ENCODE data around the gene USP15. TPM values are rescaled to one million over a fixed set of nuclear protein-coding genes. Genes with fewer than 3 reads are reported as not detected.

Gene USP15
- polyA plus RNA-seq, 4 donors, result 46.8 to 51.5 (median 50.0) TPM

DNA sequence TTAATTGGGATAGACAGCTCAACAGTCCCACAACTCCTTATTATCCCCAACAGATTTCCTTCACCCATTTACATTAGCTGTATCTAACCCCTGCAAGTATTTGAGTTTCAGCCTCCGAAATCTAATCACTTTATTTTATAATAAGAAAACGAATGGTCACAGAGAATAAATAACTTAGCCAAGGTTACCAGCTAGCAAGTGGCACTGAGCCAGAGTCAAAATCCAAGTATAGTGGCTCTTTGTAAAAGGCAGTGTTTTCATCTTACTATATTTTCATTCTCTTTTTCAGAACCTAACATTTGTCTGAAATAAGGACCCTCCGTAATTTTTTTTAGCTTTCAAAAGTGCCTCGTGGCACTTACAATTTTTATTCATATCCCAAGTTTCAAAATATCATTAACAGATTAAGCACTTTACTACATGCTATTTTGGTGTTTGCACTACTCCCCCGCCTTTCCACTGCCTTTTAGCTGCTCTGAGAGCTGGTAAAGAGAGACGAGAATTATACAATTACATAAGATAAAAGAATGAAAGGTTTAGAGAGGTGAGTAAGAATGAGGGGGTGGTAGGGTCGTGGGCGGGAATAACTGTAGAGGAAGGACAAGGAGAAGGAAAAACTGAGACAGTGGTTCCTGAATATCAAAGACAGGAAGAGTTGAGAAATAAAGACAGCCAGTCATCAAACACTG, 3.7 kb upstream of the USP15 start:
- DNase-seq (ENCODE audit: low read depth in 4 of 4, low spot score in 3 of 4), result no peak

DNA sequence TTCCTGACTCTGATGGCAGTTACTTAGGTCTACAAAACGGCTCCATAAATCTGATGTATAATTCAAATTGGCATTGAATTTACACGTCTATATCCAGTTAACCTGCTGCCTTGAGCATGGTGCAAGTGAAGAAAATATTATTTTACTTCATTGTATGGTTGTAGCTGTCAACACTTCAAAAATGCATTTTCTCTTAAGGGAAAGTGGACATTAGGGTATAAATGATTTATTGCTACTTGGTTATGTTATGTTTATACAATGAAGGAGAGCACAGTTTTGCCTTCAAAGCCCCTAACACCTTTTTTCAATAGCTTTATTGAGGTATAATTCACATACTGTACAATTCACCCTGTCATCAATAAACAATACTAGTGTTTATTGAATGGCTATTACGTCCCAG, 2.0 kb upstream of the USP15 start:
- DNase-seq (ENCODE audit: low read depth in 4 of 4, low spot score in 3 of 4), result no peak

DNA sequence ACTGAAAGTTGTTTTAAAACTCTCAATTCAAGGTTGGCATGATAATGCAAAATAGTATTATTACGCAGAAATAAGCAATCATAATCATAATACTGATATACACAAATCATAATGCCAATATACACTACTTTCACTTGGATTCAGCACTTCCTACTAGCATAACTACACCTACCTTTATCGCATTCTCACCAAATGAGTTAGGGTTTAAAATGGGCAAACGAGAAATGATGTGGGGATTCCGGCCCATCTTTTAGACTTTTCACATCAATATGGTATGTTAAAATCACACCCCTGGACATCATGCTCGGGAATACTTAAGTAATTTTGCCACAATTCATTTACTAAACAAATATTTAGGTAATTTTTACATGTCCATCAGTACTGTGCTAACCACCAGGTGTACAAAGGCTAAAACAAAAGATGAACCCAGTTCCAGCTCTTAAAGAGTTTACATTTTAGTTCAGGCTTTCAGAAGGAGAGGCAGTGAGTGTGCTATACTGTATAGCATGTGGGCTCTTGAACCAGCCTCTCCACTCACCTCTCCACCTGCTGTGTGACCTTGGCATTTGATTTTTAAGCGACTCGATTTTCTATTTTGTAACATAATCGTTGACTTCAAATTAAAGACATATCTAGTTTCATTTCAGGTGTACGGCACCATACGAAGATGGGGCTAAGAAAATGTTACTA, 1.1 kb upstream of the USP15 start:
- peak in 2 of 4 donors; percentile 14 to 22 for DNase-seq (ENCODE audit: low read depth in 4 of 4, low spot score in 3 of 4)

DNA sequence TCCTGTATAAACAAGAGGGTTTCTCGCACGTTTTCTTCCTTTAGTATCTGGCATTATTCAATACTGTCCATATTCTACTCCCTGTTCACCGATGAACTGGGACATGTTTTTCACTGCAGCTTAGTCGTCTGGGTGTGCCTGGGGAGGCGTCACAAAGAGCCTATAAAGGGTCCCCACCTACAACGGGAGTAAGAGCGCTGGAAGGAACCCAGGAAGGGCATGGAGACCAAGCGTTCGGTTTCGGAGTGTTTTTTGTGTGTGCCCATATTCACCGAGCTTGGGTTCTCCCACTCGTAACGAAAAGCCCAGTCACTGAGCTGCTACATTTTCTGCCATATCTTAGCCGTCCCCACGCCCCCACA, 592 bp upstream of the USP15 start:
- no peak for DNase-seq (ENCODE audit: low read depth in 4 of 4, low spot score in 3 of 4)

DNA sequence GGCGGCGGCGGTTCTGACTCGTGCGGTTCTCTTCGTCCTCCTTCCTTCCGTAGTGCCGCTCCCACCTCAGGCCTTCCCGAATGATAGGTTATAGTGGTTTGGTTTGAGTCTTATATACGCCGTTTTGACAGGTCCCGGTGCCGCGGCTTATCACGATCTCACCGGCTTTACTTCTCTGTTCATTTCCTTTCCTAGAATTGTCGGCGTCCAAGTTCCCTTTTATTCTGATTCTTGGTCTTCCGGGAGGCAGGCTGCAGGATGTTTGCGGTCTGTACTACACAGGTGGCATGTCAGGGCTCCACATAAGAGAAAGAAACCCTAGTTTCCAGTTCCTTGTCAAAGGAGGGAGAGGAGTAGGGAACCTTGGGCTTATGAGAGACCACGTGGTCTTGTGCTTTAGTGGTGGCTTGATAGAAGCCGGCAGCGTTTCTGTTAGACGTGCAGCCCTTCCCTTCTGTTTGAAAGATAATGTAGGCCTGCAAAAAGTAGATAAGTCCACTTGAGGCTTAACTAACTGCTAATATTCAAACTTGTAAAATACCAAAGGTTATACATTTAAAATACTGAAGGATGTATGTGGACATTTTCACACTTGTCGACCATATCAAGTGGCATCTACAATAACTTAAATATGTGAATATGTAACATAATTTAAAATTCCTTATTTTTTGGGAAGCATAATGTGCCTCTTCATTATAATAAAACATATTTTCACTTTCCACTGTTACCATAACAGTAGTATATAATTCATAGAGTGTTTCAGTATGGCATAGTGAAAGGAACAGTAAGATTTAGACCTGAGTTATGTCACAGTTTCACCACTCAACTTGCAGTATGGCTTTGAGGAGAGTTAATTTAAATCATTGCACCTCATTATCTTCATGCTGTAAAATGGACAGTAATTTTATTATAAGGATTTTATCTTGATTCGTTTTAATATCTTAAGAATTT, 804 bp downstream of the USP15 start:
- DNase-seq (ENCODE audit: low read depth in 4 of 4, low spot score in 3 of 4), result peak in 3 of 4 donors; percentile 12 to 22 (median 20)

DNA sequence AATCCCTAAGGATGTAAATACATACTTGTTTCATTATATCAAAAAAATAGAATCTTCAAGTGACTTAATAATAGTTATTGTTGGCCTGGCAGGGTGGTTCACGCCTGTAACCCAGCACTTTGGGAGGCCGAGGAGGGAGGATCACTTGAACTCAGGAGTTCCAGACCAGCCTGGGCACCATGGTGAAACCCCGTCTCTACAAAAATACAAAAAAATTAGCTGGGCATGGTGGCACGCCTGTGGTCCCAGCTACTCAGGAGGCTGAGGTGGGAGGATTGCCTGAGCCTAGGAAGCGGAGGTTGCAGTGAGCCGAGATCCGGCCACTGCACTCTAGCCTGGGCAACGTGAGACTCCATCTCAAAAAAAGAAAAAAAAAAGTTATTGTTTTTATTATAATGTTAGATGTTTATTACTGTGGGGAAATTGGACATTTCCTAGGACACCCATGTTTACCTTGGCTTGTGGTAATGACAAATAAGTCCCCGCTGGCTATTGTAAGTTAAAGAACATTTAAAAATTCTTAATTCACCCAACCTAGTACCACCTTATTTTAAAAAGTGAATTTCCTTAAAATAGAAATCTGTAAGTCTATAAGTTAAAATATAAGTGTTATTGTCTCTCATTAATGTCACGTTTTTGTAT, 1.8 kb downstream of the USP15 start:
- DNase-seq (ENCODE audit: low read depth in 4 of 4, low spot score in 3 of 4), result no peak

DNA sequence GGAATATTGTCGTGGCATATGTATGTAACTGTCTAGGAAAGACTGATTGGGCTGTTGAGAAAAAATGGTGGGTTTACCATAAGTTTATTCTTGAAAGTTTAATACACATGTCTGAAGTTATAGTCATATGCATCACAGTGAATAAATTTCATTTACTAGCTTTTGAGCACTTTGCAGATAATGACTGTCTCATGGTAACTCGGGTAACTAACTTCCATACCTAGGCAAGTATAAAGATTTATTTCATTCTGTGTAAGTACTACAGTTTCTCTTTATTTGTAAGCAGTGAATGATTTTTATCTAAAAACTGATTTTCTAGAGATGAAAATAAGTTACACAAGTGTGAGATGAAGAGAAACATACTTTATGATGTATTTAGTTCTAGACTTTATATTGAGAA, 3.0 kb downstream of the USP15 start:
- DNase-seq (ENCODE audit: low read depth in 4 of 4, low spot score in 3 of 4), result no peak

DNA sequence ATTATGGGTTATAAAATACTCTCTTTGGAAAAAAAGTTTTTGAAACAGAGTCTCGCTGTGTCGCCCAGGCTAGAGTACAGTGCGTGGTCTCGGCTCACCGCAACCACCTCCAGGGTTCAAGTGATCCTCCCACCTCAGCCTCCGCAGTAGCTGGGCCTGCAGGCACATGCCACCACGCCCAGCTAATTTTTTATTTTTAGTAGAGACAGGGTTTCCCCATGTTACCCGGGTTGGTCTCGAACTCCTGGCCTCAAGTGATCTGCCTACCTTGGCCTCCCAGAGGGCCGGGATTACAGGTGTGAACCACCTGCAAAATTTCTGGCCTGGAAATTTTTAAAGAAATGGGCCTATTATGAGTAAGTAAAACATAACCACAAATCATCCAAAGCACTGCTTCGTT, 3.8 kb downstream of the USP15 start:
- no peak for DNase-seq (ENCODE audit: low read depth in 4 of 4, low spot score in 3 of 4)

DNA sequence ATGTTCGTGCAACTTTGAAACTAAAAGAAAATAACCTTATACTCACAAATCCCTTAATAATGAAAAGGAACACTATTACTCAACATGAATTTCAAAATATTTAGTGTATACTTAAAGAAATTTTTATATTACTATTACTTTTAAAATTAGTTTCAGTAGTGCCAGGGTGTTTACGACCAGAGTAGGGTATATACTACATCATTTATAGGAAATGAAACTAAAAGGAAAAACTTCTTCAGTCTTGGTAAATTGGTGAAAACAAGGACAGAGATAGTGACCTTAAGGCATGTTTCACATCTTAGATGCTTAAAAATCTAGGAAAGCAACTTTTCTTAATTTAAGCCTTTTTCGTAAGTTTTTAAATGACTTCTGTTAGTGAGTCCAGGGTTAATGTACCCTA, 4.5 kb downstream of the USP15 start:
- DNase-seq (ENCODE audit: low read depth in 4 of 4, low spot score in 3 of 4), result no peak

DNA sequence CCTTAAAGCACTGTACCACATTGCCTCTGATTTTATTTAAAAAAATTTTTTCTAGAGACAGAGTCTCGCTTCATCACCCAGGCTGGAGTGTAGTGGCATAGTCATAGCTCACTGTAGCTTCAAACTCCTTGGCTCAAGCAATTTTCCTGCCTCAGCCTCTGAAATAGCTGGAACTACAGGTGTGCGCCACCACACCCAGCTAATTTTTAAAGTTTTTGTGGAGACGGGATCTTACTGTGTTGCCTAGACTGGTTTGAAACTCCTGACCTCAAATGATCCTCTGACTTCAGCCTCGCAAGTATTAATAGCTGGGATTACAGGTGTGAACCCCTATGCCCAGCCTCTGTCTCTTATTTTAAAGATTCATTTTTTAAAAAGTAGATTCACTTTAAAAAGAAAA, 5.3 kb downstream of the USP15 start:
- DNase-seq (ENCODE audit: low read depth in 4 of 4, low spot score in 3 of 4), result no peak

DNA sequence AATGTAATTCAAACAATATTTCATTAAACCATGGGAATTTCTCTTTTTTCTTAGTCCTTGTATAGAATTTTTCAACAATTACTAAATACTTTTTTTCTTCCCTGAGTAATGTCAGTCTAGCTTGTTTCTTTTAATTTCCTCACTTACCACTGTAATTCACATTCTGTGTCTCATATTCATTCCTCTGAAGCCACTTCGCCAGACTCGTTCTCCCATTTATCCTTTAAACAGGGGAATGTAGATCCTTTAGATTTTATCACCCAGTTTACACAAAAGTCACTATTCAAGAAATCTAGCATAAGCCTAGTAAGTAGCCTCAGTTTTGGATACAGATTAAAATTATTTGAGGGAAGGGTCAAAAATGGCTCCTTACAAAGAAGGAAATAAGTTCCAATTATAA, 6.8 kb downstream of the USP15 start:
- no peak for DNase-seq (ENCODE audit: low read depth in 4 of 4, low spot score in 3 of 4)

DNA sequence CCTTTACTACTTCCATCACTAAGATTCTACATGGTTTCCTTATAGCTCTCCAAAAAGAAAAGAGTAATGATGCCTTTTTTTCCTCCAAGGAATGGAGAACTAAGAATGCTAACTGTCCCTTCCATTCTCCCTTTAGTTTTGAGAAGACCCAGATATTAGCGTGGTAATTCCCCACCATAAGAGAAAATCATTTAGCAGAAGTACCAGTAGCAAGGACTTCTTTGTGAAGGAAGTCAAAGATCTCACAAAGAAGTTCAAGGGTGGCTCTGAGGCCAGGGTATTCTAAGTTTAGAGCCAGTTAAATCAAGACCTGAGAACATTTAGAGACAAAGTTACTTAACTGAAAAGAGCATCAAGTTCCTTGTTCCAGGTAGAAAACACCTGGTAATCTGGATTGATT, 7.3 kb downstream of the USP15 start:
- no peak for DNase-seq (ENCODE audit: low read depth in 4 of 4, low spot score in 3 of 4)

DNA sequence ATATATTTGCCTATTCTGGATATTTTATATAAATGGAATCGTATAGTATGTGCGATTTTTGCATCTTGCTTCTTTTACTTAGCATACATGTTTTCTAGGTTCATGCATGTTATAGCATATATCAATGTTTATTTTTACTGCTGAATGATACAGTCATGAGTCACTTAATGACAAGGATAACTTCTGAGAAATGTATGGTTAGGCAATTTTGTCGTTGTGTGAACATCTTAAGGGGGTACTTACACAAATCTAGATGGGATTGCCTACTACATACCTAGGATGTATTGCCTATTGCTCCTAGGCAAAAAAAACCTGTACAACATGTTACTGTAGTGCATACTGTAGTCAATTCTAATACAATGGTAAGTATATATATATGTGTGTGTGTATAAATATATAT, 8.8 kb downstream of the USP15 start:
- DNase-seq (ENCODE audit: low read depth in 4 of 4, low spot score in 3 of 4), result no peak

DNA sequence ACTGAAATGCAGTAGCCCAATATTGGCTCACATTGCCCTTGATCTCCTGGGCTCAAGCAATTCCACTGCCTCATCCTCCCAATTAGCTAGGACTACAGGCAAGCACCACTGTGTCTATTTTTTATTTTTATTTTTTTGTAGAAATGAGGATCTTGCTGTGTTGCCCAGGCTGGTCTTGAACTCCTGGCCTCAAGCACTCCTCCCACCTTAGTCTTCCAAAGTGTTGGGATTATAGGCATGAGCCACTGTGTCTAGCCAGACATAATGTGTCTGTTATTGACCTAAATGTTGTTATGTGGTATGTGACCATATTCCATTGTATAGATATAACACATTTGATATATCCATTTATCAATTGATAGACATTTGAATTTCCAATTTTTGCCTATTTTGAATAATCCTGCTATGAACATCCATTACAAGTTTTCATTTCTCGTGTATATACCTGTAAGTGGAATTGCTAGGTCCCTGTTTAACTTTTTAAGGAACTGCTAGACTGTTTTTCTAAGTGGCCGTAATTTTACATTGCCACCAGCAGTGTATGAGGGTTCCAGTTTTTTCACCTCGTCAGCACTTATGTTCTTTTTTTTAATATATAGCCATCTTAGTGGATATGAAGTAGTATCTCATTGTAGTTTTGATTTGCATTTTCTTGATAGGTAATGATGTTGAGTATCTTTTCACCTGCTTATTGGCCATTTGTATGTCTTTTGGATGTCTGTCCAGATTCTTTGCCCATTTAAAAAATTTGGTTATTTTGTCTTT, 9.4 kb downstream of the USP15 start:
- DNase-seq (ENCODE audit: low read depth in 4 of 4, low spot score in 3 of 4), result no peak

DNA sequence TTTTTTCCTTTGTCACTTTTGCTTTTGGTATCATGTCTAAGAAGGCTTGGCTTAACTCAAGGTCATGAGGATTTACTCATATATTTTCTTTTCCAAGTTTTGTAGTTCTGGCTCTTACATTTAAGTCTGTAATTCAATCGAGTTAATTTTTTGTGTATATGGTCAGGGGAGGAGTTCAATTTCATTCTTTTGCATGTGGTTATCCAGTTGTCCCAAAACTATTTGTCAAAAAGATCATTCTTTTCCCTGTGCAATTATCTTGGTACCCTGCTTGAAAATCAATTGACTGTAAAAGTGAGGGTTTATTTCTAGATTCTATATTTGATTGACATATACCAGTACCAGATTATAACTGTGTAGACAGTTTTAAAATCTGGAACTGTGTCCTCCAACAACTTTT, 10.2 kb downstream of the USP15 start:
- DNase-seq (ENCODE audit: low read depth in 4 of 4, low spot score in 3 of 4), result no peak

DNA sequence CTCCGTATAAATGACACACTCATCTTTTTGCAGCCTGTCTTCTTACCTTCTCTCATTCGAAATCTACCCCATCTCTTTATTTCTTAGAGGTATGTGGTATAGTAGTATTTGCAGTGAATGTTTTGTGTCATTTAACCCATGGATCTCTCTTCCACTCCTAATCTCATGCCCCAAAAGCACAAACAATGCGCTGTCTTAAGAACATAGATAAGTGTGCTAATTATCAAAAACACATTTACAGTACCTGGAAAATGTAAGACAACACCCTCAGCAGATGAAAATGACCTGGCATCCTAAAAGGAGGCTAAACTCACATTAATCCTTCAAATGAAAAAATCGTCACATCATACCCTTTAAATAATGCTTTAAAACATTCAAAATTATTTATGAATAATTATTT, 10.7 kb downstream of the USP15 start:
- DNase-seq (ENCODE audit: low read depth in 4 of 4, low spot score in 3 of 4), result no peak

DNA sequence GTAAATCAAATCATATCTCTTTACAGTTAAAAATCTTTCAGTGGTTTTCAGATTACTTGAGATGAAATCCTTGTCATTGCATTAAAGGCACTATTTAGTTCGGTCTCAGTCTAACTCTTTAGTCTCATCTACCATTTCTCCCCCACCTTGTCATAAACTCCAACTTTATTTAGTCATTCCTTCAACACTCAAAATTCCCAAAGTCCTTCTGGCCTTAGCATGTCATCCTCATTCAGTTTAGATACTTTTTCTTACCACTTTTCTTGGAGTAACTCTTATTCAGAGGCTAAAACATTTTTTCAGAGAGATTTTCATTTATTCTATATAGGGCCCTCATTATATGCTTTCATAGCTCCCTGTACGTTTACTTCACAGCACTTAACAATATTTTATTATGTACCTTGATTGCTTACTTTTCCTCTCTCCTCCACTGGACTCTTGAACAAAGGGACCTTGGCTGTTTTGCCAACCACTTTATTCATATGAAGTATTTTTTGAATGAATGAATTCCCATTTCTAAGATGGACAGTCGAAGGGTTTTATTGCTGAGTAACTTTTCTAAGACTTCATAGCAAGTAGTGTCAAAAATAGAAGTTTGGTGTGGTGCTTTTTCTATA, 12.8 kb downstream of the USP15 start:
- DNase-seq (ENCODE audit: low read depth in 4 of 4, low spot score in 3 of 4), result no peak

DNA sequence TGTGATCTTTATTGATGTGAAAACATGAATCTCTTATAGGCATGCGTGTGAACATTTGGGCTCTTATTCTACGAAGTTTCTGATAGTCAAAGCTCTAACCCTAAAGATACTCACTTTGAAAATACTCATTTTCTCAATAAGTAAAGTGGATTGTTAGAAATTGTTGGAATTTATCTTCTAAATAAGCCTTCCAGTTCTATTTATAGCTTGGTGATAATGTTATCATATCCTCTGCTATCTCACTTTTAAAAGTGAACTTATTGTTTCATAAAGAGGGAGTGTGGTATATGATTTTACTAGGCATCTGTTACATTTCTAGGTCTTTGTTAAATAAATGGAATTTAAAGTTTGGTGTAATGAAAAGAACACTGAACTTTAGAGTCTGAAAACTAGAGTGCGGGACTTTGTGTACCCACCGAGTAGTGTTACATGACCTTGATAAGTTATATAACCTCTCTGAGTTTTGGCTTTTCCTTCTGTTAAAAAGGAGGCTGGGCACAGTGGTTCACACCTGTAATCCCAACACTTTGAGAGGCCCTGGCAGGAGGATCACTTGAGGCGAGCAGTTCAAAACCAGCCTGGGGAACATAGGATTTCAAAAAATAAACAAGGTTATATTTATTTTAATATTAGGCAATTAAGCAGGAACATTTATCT, 13.6 kb downstream of the USP15 start:
- no peak for DNase-seq (ENCODE audit: low read depth in 4 of 4, low spot score in 3 of 4)

DNA sequence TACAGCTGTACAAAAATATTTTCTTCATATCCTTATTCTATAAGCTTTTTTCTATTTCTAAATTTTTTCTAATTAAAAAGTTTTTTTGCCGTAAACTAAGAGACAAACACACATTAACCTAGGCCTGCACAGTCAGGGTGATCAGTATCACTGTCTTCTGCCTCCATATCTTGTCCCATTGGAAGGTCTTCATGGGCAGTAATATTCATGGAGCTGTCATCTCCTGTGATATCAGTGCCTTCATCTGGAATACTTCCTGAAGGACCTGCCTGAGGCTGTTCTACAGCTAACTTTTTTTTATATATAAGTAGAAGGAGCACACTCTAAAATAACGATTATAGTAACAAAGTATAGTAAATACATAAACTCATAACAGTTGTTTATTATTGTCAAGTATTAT, 17.8 kb downstream of the USP15 start:
- no peak for DNase-seq (ENCODE audit: low read depth in 4 of 4, low spot score in 3 of 4)
